K562 (cell line): ENCODE measurements around the gene SEPTIN2. TPM values are rescaled to one million over a fixed set of nuclear protein-coding genes. Genes with fewer than 3 reads are reported as not detected.

Experiments
- CAMTA2 ChIP-seq: fragments of 250-450 bp; sonication (Bioruptor Pico); conservative IDR thresholded peaks from 2 replicates; pipeline ENCODE4 v1.5.1; 2022
- CCNT2 ChIP-seq: IDR thresholded peaks from 2 replicates; pipeline ENCODE4 v1.6.1; 2011; ENCODE audit warnings: borderline replicate concordance, low read depth, mild to moderate bottlenecking, moderate library complexity, mixed read lengths, low read length; ENCODE audit not compliant: insufficient read length; ENCODE audit errors: extremely low read depth
- CEBPG ChIP-seq, 3 experiments: fragments of 200-800 bp in 1 of 3; sonication (Bioruptor generic) in 1 of 3; sonication (generic) in 1 of 3; formaldehyde crosslinking in 1 of 3; IDR thresholded peaks in 2 of 3; conservative IDR thresholded peaks in 1 of 3; 2 replicates each; pipeline versions ENCODE4 v1.6.1 to v1.8.0; 2016 to 2022; ENCODE audit warnings: missing compliant biosample characterization in 2 of 3, missing genetic modification characterization in 2 of 3, mild to moderate bottlenecking in 1 of 3, missing genetic modification reagents in 1 of 3
- CTCFL ChIP-seq: IDR thresholded peaks from 2 replicates; pipeline ENCODE4 v1.6.1; 2011; ENCODE audit warnings: borderline replicate concordance, low read depth, mild to moderate bottlenecking, moderate library complexity, low read length; ENCODE audit not compliant: insufficient read depth, poor library complexity, severe bottlenecking
- KLF6 ChIP-seq: fragments of 250-450 bp; sonication (Bioruptor Pico); IDR thresholded peaks from 2 replicates; pipeline ENCODE4 v1.4.0; 2020; ENCODE audit warnings: mild to moderate bottlenecking, moderate library complexity, borderline replicate concordance
- LEF1 ChIP-seq: fragments of 450-650 bp; IDR thresholded peaks from 2 replicates; pipeline ENCODE4 v1.6.1; 2016; ENCODE audit warnings: mild to moderate bottlenecking
- NCOR1 ChIP-seq: fragments of 450-650 bp; IDR thresholded peaks from 2 replicates; pipeline ENCODE4 v1.6.1; 2016; ENCODE audit warnings: mild to moderate bottlenecking, moderate library complexity
- NFXL1 ChIP-seq: fragments of 450-650 bp; formaldehyde crosslinking; IDR thresholded peaks from 2 replicates; pipeline ENCODE4 v1.4.0; 2021; ENCODE audit warnings: mild to moderate bottlenecking
- NR2C2 ChIP-seq, 2 experiments: fragments of 200-800 bp in 1 of 2; sonication (Bioruptor generic) in 1 of 2; sonication (generic) in 1 of 2; formaldehyde crosslinking in 1 of 2; IDR thresholded peaks; 2 replicates each; pipeline versions ENCODE4 v1.6.1 to v1.8.0; 2016 to 2022; ENCODE audit warnings: mild to moderate bottlenecking in 1 of 2, missing compliant biosample characterization in 1 of 2, missing genetic modification characterization in 1 of 2, missing genetic modification reagents in 1 of 2
- ZNF133 ChIP-seq: fragments of 250-450 bp; sonication (Bioruptor Pico); IDR thresholded peaks from 2 replicates; pipeline ENCODE4 v1.4.0; 2020; ENCODE audit warnings: mild to moderate bottlenecking
- polyA plus RNA-seq, 8 experiments: library from polyadenylated mRNA; depleted of rRNA in 4 of 8; stranded (reverse) in 5 of 8; unstranded in 3 of 8; fragments of >200 nt; fragmentation: Nextera tagmentation in 2 of 8; fragmentation: Illumina TruSeq in 1 of 8; extraction: Ambion mirVana in 2 of 8; extraction: Trizol in 1 of 8; gene quantifications; 2 replicates each; pipeline versions ENCODE4 v1.2.1 to v1.2.3, GENCODE V29; 2011 to 2014; ENCODE audit warnings: inconsistent platforms in 1 of 8, missing spikeins in 1 of 8
- total RNA-seq, 7 experiments: library from RNA; depleted of rRNA in 6 of 7; stranded (reverse); fragments of >200 nt in 6 of 7; fragmentation: Illumina TruSeq in 2 of 7; extraction: Trizol in 2 of 7; gene quantifications; 2 replicates each; pipeline versions ENCODE4 v1.2.1 to v1.2.3, GENCODE V29; 2011 to 2021; ENCODE audit warnings: low replicate concordance in 1 of 7
- TF ChIP-seq, protein P1 (sequence below): fragments of 250-450 bp; sonication (Bioruptor Pico); IDR thresholded peaks from 2 replicates; pipeline ENCODE4 v1.4.0; 2020
- TF ChIP-seq, protein P2 (sequence below): sonication (generic); formaldehyde crosslinking; IDR thresholded peaks from 2 replicates; pipeline ENCODE4 v1.8.0; 2023; ENCODE audit warnings: missing genetic modification reagents, mild to moderate bottlenecking, borderline replicate concordance

The SEPTIN2 gene
- total and polyA plus RNA-seq, 9 of the 15 experiments (the other 6 are each of a cell fraction or from before 2014, with no cell fraction given): 121 to 367 (median 166) TPM

- TF ChIP-seq, protein P1, sequence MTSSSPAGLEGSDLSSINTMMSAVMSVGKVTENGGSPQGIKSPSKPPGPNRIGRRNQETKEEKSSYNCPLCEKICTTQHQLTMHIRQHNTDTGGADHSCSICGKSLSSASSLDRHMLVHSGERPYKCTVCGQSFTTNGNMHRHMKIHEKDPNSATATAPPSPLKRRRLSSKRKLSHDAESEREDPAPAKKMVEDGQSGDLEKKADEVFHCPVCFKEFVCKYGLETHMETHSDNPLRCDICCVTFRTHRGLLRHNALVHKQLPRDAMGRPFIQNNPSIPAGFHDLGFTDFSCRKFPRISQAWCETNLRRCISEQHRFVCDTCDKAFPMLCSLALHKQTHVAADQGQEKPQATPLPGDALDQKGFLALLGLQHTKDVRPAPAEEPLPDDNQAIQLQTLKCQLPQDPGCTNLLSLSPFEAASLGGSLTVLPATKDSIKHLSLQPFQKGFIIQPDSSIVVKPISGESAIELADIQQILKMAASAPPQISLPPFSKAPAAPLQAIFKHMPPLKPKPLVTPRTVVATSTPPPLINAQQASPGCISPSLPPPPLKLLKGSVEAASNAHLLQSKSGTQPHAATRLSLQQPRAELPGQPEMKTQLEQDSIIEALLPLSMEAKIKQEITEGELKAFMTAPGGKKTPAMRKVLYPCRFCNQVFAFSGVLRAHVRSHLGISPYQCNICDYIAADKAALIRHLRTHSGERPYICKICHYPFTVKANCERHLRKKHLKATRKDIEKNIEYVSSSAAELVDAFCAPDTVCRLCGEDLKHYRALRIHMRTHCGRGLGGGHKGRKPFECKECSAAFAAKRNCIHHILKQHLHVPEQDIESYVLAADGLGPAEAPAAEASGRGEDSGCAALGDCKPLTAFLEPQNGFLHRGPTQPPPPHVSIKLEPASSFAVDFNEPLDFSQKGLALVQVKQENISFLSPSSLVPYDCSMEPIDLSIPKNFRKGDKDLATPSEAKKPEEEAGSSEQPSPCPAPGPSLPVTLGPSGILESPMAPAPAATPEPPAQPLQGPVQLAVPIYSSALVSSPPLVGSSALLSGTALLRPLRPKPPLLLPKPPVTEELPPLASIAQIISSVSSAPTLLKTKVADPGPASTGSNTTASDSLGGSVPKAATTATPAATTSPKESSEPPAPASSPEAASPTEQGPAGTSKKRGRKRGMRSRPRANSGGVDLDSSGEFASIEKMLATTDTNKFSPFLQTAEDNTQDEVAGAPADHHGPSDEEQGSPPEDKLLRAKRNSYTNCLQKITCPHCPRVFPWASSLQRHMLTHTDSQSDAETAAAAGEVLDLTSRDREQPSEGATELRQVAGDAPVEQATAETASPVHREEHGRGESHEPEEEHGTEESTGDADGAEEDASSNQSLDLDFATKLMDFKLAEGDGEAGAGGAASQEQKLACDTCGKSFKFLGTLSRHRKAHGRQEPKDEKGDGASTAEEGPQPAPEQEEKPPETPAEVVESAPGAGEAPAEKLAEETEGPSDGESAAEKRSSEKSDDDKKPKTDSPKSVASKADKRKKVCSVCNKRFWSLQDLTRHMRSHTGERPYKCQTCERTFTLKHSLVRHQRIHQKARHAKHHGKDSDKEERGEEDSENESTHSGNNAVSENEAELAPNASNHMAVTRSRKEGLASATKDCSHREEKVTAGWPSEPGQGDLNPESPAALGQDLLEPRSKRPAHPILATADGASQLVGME (CRISPR knock-in tag): no peak
- TF ChIP-seq NCOR1 (no peak), NFXL1 (CRISPR knock-in tag) (no peak), ZNF133 (CRISPR knock-in tag) (no peak), CAMTA2 (no peak), KLF6 (CRISPR knock-in tag) (no peak), CEBPG (CRISPR knock-in tag; IDR thresholded peaks at IDR 0.05) (peak; percentile 88), CEBPG (tag; conservative IDR thresholded peaks at IDR 0.05 in 1 of 2, IDR thresholded peaks at IDR 0.05 in 1 of 2) (peak; percentile 96 to 98), LEF1 (peak; percentile 55; the same call in 1 of the 2 replicates), NR2C2 (CRISPR knock-in tag; IDR thresholded peaks at IDR 0.05) (peak; percentile 77), NR2C2 (tag; IDR thresholded peaks at IDR 0.05) (peak; percentile 95), CCNT2 (peak; percentile 80), CTCFL (peak; percentile 68)
- TF ChIP-seq, protein P2, sequence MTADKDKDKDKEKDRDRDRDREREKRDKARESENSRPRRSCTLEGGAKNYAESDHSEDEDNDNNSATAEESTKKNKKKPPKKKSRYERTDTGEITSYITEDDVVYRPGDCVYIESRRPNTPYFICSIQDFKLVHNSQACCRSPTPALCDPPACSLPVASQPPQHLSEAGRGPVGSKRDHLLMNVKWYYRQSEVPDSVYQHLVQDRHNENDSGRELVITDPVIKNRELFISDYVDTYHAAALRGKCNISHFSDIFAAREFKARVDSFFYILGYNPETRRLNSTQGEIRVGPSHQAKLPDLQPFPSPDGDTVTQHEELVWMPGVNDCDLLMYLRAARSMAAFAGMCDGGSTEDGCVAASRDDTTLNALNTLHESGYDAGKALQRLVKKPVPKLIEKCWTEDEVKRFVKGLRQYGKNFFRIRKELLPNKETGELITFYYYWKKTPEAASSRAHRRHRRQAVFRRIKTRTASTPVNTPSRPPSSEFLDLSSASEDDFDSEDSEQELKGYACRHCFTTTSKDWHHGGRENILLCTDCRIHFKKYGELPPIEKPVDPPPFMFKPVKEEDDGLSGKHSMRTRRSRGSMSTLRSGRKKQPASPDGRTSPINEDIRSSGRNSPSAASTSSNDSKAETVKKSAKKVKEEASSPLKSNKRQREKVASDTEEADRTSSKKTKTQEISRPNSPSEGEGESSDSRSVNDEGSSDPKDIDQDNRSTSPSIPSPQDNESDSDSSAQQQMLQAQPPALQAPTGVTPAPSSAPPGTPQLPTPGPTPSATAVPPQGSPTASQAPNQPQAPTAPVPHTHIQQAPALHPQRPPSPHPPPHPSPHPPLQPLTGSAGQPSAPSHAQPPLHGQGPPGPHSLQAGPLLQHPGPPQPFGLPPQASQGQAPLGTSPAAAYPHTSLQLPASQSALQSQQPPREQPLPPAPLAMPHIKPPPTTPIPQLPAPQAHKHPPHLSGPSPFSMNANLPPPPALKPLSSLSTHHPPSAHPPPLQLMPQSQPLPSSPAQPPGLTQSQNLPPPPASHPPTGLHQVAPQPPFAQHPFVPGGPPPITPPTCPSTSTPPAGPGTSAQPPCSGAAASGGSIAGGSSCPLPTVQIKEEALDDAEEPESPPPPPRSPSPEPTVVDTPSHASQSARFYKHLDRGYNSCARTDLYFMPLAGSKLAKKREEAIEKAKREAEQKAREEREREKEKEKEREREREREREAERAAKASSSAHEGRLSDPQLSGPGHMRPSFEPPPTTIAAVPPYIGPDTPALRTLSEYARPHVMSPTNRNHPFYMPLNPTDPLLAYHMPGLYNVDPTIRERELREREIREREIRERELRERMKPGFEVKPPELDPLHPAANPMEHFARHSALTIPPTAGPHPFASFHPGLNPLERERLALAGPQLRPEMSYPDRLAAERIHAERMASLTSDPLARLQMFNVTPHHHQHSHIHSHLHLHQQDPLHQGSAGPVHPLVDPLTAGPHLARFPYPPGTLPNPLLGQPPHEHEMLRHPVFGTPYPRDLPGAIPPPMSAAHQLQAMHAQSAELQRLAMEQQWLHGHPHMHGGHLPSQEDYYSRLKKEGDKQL: no peak
These were observed 439 bp upstream of the SEPTIN2 start, which contains the start of gene HDLBP (continued) for GRCh38 chr2:241315093-241315878.
